Measurements from ENCODE around the gene PTPN18.

PTPN18 gene

DNA sequence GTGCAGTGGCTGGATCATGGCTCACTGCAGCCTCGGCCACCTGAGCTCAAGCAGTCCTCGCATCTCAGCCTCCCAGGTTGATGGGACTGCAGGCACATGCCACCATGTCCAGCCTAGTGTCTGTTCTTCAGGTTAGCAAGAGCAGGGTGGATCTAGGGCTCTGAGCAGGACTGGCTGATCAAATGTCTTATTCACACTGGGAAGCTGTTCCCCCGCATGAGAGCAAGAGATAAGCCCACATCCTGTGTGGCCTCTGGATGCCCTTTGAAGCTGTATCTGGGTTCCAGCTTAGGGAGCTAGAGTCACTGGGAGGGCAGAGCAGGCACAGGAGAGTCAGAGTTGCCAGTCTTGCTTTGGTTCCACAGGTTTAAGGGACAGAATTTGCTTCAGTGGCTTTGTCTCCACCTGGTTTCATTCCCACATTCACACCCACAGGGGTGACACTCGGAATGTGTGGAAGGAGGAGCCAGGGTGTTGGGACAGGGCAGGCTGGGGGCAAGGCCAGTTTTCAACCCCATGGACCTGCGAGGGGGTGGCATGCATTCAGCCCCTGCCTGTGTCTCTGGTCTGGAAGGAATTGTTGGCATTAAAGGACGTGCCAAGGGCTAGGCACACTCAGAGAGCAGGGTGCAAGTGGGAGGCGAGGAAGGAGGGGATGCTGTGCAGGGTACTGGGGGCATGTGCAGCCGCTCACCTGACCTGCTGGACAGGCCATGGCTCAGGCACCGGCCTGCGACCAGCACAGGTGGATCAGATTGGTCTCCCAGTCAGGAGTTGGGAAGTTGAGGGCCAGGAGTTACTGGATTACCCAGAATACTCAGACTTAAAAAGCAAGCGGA is 24.5 kb downstream of the PTPN18 start:
- TF ChIP-seq, protein P1, sequence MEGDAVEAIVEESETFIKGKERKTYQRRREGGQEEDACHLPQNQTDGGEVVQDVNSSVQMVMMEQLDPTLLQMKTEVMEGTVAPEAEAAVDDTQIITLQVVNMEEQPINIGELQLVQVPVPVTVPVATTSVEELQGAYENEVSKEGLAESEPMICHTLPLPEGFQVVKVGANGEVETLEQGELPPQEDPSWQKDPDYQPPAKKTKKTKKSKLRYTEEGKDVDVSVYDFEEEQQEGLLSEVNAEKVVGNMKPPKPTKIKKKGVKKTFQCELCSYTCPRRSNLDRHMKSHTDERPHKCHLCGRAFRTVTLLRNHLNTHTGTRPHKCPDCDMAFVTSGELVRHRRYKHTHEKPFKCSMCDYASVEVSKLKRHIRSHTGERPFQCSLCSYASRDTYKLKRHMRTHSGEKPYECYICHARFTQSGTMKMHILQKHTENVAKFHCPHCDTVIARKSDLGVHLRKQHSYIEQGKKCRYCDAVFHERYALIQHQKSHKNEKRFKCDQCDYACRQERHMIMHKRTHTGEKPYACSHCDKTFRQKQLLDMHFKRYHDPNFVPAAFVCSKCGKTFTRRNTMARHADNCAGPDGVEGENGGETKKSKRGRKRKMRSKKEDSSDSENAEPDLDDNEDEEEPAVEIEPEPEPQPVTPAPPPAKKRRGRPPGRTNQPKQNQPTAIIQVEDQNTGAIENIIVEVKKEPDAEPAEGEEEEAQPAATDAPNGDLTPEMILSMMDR (IDR thresholded peaks at IDR 0.05; ENCODE audit: low read depth, low read length) = no peak
- TF ChIP-seq, protein P2, sequence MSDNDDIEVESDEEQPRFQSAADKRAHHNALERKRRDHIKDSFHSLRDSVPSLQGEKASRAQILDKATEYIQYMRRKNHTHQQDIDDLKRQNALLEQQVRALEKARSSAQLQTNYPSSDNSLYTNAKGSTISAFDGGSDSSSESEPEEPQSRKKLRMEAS (IDR thresholded peaks at IDR 0.05; ENCODE audit: low read depth, low read length) = no peak
- TF ChIP-seq MYC (IDR thresholded peaks at IDR 0.05; ENCODE audit: low read depth, low read length) = no peak
- no peak for TF ChIP-seq POLR2A (IDR thresholded peaks at IDR 0.05; ENCODE audit: extremely low read depth, insufficient read length)
- DNase-seq (ENCODE audit: low read depth) = peak; percentile 66
- H3K4me3 ChIP-seq (ENCODE audit: low read depth, low read length) = no peak overlapping the region

DNA sequence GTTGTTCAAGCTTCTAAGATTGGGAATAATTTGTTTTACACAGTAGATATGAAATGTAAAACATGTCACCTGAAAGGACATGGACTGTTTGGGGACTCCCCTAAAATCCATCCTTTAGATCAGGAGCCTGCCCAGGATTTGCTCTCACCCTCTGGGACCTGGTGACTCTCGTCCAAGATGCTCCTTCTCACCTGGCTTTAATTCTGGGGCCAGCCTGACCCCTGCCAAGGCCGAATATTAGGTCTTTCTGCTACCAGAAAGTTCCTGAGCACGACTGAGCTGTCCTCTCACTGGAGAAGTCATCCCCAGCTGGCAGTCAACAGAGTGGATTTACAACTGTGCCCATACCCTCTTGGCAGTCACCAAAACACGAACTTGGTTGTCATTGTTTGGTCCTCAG is 25.3 kb downstream of the PTPN18 start:
- no peak for DNase-seq (ENCODE audit: low read depth)
- TF ChIP-seq, protein P2 (IDR thresholded peaks at IDR 0.05; ENCODE audit: low read depth, low read length) = no peak
- TF ChIP-seq MYC (IDR thresholded peaks at IDR 0.05; ENCODE audit: low read depth, low read length) (no peak), POLR2A (IDR thresholded peaks at IDR 0.05; ENCODE audit: extremely low read depth, insufficient read length) (no peak)
- TF ChIP-seq, protein P1 (IDR thresholded peaks at IDR 0.05; ENCODE audit: low read depth, low read length) = no peak

DNA sequence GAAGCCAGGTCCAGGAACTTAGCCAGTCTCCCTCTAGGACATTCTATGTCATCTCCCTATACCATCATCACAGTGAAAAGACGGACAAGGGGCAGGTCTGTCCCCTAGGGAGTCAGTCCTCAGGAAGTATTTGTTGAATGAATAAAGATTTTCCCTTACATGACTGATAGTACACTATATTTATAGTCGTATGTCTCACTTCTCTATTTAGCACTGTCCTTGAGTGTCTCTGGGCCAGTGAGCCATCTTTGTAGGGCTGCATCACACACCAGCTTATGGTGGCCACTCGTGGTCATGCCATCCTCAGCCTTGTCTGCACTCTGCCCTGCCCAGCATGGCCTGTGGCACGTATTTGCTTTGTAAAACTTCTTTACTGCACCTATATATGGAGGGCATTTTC is 25.8 kb downstream of the PTPN18 start:
- TF ChIP-seq, protein P2 (IDR thresholded peaks at IDR 0.05; ENCODE audit: low read depth, low read length) = no peak
- no peak for TF ChIP-seq POLR2A (IDR thresholded peaks at IDR 0.05; ENCODE audit: extremely low read depth, insufficient read length)
- TF ChIP-seq, protein P1 (IDR thresholded peaks at IDR 0.05; ENCODE audit: low read depth, low read length) = no peak
- TF ChIP-seq MYC (IDR thresholded peaks at IDR 0.05; ENCODE audit: low read depth, low read length) = no peak
- DNase-seq (ENCODE audit: low read depth) = no peak

More for the DNA sequence above, 25.3 kb downstream of the PTPN18 start:
- no peak overlapping the region for H3K4me3 ChIP-seq (ENCODE audit: low read depth, low read length)

DNA sequence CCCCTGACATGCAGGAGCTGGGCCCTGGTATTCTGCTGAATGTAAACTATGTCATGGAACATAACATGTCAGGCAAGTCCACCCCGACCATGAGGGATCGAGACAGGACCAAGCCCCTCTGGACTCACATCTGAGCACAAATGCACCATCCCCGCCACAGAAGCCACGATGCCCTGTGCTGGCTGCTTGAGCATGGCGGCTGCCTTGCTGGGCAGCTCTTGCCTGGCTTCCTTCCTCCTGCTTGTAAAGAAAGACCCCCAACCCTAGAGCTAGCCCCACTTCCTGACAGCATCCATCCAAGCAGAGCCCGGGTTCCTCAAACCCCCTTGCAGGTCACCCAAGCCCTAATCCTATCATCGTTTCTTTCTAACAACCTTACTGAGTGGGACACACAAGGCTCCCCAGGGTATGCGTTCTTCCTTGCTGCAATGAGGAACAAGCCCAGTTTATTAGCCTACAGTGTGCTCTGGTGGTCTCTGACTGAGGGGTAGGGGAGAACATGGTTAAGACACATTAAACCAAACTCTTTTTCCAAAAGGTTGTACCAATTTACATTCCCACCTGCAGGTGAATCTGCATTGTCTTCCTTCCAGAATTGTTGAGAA is 26.6 kb downstream of the PTPN18 start:
- no peak for DNase-seq (ENCODE audit: low read depth)
- TF ChIP-seq POLR2A (IDR thresholded peaks at IDR 0.05; ENCODE audit: extremely low read depth, insufficient read length) (no peak), MYC (IDR thresholded peaks at IDR 0.05; ENCODE audit: low read depth, low read length) (no peak)
- TF ChIP-seq, protein P2 (IDR thresholded peaks at IDR 0.05; ENCODE audit: low read depth, low read length) = no peak
- TF ChIP-seq, protein P1 (IDR thresholded peaks at IDR 0.05; ENCODE audit: low read depth, low read length) = no peak
- H3K4me3 ChIP-seq (ENCODE audit: low read depth, low read length) = no peak overlapping the region

More for the DNA sequence above, 25.8 kb downstream of the PTPN18 start:
- H3K4me3 ChIP-seq (ENCODE audit: low read depth, low read length) = no peak overlapping the region

DNA sequence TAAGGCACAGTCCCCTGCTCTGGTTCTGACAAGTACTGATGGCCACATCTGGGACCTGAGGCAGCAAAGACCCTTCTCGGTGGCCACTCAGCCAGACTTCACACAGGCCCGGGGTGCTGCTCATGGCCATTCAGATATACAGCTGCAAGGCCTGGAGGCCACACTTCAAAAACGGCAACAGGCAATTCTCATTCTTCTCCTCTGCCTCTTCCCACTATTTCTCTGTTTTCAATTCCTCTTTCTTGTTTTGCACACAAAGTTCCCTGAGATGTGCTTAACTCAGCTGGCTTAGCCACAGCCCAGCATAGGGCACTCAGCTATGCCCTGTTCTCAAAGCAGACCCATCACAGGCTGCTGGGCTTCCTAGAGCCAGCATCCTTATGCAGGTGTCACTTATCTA is 29.9 kb downstream of the PTPN18 start:
- DNase-seq (ENCODE audit: low read depth) = no peak
- H3K4me3 ChIP-seq (ENCODE audit: low read depth, low read length) = no peak overlapping the region
- no peak for TF ChIP-seq MYC (IDR thresholded peaks at IDR 0.05; ENCODE audit: low read depth, low read length)
- TF ChIP-seq, protein P1 (IDR thresholded peaks at IDR 0.05; ENCODE audit: low read depth, low read length) = no peak
- TF ChIP-seq POLR2A (IDR thresholded peaks at IDR 0.05; ENCODE audit: extremely low read depth, insufficient read length) = no peak
- TF ChIP-seq, protein P2 (IDR thresholded peaks at IDR 0.05; ENCODE audit: low read depth, low read length) = no peak
